Inferior parietal cortex (tissue), 1 donor: Measurements from ENCODE around the gene EGFLAM.
"Not testable (repeated sequence)": the region's sequence is repeated elsewhere in the genome, so short reads cannot be mapped to it uniquely, and the experiment has no call there.

Experiments
- DNase-seq: peaks from one replicate; pipeline ENCODE4 v3.0.0-alpha.2; 2016; ENCODE audit errors: extremely low spot score

Gene EGFLAM

GRCh38 chr5:38375423-38375822, 117.1 kb downstream of the EGFLAM start:
- no peak for DNase-seq

- no peak for DNase-seq
These were observed 118.0 kb downstream of the EGFLAM start for GRCh38 chr5:38376404-38376803.

- no peak for DNase-seq
These were observed 120.2 kb downstream of the EGFLAM start for GRCh38 chr5:38378579-38378978.

- no peak for DNase-seq
These were observed 121.1 kb downstream of the EGFLAM start for GRCh38 chr5:38379350-38379937.

- DNase-seq: no peak
These were observed 122.2 kb downstream of the EGFLAM start for GRCh38 chr5:38380537-38380936.

- DNase-seq: no peak
These were observed 123.0 kb downstream of the EGFLAM start for GRCh38 chr5:38381361-38381760.

- DNase-seq: peak; percentile 81
These were observed 124.5 kb downstream of the EGFLAM start for GRCh38 chr5:38382898-38383297.

GRCh38 chr5:38383701-38384100, 125.3 kb downstream of the EGFLAM start:
- no peak for DNase-seq

GRCh38 chr5:38384396-38384795, 126.0 kb downstream of the EGFLAM start:
- no peak for DNase-seq

GRCh38 chr5:38387161-38387560, 128.8 kb downstream of the EGFLAM start:
- no peak for DNase-seq

- DNase-seq: no peak
These were observed 135.3 kb downstream of the EGFLAM start for GRCh38 chr5:38393636-38394035.

GRCh38 chr5:38396766-38397165, 138.4 kb downstream of the EGFLAM start:
- no peak for DNase-seq

GRCh38 chr5:38400365-38400764, 142.0 kb downstream of the EGFLAM start:
- no peak for DNase-seq

- no peak for DNase-seq
These were observed 142.8 kb downstream of the EGFLAM start for GRCh38 chr5:38401145-38401544.

- no peak for DNase-seq
These were observed 145.0 kb downstream of the EGFLAM start for GRCh38 chr5:38403406-38403805.

GRCh38 chr5:38403877-38404635, 145.7 kb downstream of the EGFLAM start:
- no peak for DNase-seq

- DNase-seq: no peak
These were observed 146.4 kb downstream of the EGFLAM start for GRCh38 chr5:38404667-38405276.

GRCh38 chr5:38408446-38409198, 150.3 kb downstream of the EGFLAM start:
- no peak for DNase-seq

GRCh38 chr5:38410304-38410990, 152.1 kb downstream of the EGFLAM start:
- no peak for DNase-seq

GRCh38 chr5:38413696-38414095, 155.3 kb downstream of the EGFLAM start:
- DNase-seq: no peak

GRCh38 chr5:38414348-38414747, 156.0 kb downstream of the EGFLAM start:
- no peak for DNase-seq

GRCh38 chr5:38415772-38416171, 157.4 kb downstream of the EGFLAM start:
- DNase-seq: not testable (repeated sequence)
